ENCODE measurements around the gene ITIH4. TPM values are rescaled to one million over a fixed set of nuclear protein-coding genes. Genes with fewer than 3 reads are reported as not detected.

Gene ITIH4
- polyA plus RNA-seq, 1 of the 3 experiments (the other 2 are of a cell fraction) = 2.0 TPM

DNA sequence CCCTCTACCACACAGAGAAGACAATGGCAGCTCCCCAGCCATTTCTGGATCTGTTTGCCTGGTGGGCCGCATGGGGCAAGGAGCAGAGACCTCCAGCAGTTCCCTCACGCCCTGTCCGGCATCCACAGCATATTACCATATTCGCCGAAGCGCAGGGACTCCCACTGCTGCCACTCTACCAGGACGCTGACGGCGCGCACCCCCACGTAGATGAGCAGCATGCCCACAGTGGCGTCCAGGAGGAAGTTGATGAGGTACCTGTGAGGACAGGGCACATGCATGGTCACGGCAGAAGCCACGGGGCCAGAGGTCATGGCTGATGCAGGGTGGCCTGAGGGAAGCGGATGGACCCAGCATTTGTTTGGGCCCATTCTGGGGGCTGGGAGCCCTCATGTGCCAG, 19.2 kb upstream of the ITIH4 start (continued):
- TF ChIP-seq, protein P1, sequence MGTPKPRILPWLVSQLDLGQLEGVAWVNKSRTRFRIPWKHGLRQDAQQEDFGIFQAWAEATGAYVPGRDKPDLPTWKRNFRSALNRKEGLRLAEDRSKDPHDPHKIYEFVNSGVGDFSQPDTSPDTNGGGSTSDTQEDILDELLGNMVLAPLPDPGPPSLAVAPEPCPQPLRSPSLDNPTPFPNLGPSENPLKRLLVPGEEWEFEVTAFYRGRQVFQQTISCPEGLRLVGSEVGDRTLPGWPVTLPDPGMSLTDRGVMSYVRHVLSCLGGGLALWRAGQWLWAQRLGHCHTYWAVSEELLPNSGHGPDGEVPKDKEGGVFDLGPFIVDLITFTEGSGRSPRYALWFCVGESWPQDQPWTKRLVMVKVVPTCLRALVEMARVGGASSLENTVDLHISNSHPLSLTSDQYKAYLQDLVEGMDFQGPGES (IDR thresholded peaks at IDR 0.05; ENCODE audit: low read depth, low read length) = no peak
- no peak for TF ChIP-seq SMC3 (IDR thresholded peaks at IDR 0.05; ENCODE audit: low read depth, low read length)

DNA sequence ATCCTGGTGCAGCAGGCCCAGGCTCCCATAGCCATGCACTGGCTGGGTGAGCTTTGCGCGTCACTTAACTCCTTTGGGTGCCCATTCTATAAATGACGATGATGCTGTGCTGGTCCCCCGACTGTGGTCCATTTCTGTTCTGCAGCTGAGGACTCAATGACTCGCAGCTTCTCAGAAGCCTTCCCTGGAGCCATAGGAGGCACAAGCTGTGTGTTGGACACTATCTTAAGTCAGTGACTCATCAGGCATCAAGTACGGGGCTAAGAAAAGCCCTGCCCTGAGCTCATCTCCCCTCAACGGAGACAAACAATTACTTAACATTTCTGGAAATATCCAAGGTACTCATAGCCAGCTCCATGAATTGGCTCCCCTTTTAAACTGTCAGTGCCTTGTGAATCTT, 18.1 kb upstream of the ITIH4 start:
- Histone ChIP-seq H3K4me3 (ENCODE audit: low read depth in 2 of 2, low read length in 1 of 2) (no peak overlapping the region), H3F3A (replicated peaks; ENCODE audit: insufficient read depth) (no peaks in the 10 kb centered on the region), H3K4me1 (ENCODE audit: control insufficient read depth in 1 of 2, insufficient read depth in 2 of 2, low read depth in 1 of 2, low read length in 1 of 2) (peaks cover 0 to 3% of the 10 kb centered on the region in 2 experiments; a peak in 1 of 4 replicates), H2AFZ (ENCODE audit: low read depth) (no peak overlapping the region), H3K79me2 (ENCODE audit: insufficient read depth) (no peaks in the 10 kb centered on the region), H3K9me2 (no peaks in the 10 kb centered on the region), H3K4me2 (no peak overlapping the region), H3K9ac (no peak overlapping the region), H4K20me1 (ENCODE audit: insufficient read depth) (peaks cover 3% of the 10 kb centered on the region; the same call in 1 of the 2 replicates), H3K27ac (ENCODE audit: low read depth in 2 of 2, low read length in 1 of 2) (0 out of 4 replicates have a peak overlapping the region, but pooled peaks of 1 of the 2 experiments have one; percentile 6), H3K9me3 (no peaks in the 10 kb centered on the region), H3K27me3 (ENCODE audit: insufficient read depth) (no peaks in the 10 kb centered on the region), H3K36me3 (replicated peaks in 1 of 2; ENCODE audit: control insufficient read depth in 1 of 2, insufficient read depth in 2 of 2, low read length in 1 of 2) (peaks cover 0 to 29% of the 10 kb centered on the region in 2 experiments)
- no peak for DNase-seq
- ChIA-PET CTCF (interaction anchor here (1.2 to 9.8 kb wide), 3 partner anchors 12 to 225 kb away, joined by 3 to 73 read pairs (median 3); no protein-coding TSS in a partner anchor), POLR2A (no interaction called here)
- 40% methylated on average over 4 of the region's 7 CpGs for WGBS (ENCODE audit: low lambda C conversion rate)
- no peak for TF ChIP-seq GATA2 (CRISPR knock-in tag; IDR thresholded peaks at IDR 0.05)
- TF ChIP-seq TCF12 (IDR thresholded peaks at IDR 0.05) = no peak
- peak; percentile 63 for TF ChIP-seq FOSL2 (IDR thresholded peaks at IDR 0.05; ENCODE audit: borderline replicate concordance, low read depth)
- TF ChIP-seq RCOR1 (IDR thresholded peaks at IDR 0.05; ENCODE audit: low read length) = no peak
- peak; percentile 39; the same call in 1 of the 2 replicates for TF ChIP-seq JUND (IDR thresholded peaks at IDR 0.05)
- TF ChIP-seq ELF1 (IDR thresholded peaks at IDR 0.05) = no peak
- TF ChIP-seq, protein P1 (IDR thresholded peaks at IDR 0.05; ENCODE audit: low read depth, low read length) = no peak
- TF ChIP-seq TEAD4 (IDR thresholded peaks at IDR 0.05; ENCODE audit: borderline replicate concordance, insufficient read depth) = no peak
- no peak for TF ChIP-seq EP300 (IDR thresholded peaks at IDR 0.05; ENCODE audit: borderline replicate concordance in 1 of 2, low read depth in 1 of 2, low read length in 1 of 2)

DNA sequence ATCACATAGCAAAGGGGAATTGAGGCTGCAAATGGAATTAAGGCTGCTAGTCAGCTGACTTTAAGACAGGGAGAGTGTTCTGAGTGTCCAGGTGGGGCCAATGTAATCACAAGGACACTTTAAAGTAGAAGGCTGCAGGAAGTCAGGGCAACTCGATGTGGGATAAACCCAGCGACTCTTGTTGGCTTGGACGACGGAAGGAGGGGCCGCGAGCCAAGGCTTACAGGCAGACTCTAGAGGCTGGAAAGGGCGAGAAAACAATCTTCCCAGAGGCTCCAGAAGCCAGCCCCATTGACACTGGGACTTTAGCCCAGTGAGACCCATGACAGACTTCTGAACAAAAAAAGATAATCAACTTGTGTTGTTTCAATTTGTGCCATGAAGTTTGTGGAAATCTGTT, 17.3 kb upstream of the ITIH4 start:
- 95% methylated on average over 7 of the region's 7 CpGs for WGBS (ENCODE audit: low lambda C conversion rate)
- CTCF ChIA-PET = interaction anchor here (1.8 to 9.8 kb wide), 2 partner anchors 13 to 226 kb away, joined by 5 to 73 read pairs; partner anchors contain the start of gene MUSTN1
- no peak overlapping the region for H3K9ac ChIP-seq
- H3K4me3 ChIP-seq (ENCODE audit: low read depth in 2 of 2, low read length in 1 of 2) = no peak overlapping the region
- DNase-seq = no peak
- H3K4me1 ChIP-seq (ENCODE audit: control insufficient read depth in 1 of 2, insufficient read depth in 2 of 2, low read depth in 1 of 2, low read length in 1 of 2) = peaks cover 0 to 3% of the 10 kb centered on the region in 2 experiments; a peak in 1 of 4 replicates
- H3K27ac ChIP-seq (ENCODE audit: low read depth in 2 of 2, low read length in 1 of 2) = no peak overlapping the region
- H3K9me2 ChIP-seq = no peaks in the 10 kb centered on the region
- H3K4me2 ChIP-seq = no peak overlapping the region
- H3K36me3 ChIP-seq (replicated peaks in 1 of 2; ENCODE audit: control insufficient read depth in 1 of 2, insufficient read depth in 2 of 2, low read length in 1 of 2) = peaks cover 0 to 34% of the 10 kb centered on the region in 2 experiments
- H3K27me3 ChIP-seq (ENCODE audit: insufficient read depth) = no peaks in the 10 kb centered on the region
- POLR2A ChIA-PET = no interaction called here
- no peaks in the 10 kb centered on the region for H3K79me2 ChIP-seq (ENCODE audit: insufficient read depth)
- H3K9me3 ChIP-seq = no peaks in the 10 kb centered on the region
- no peak overlapping the region for H2AFZ ChIP-seq (ENCODE audit: low read depth)
- no peaks in the 10 kb centered on the region for H3F3A ChIP-seq (replicated peaks; ENCODE audit: insufficient read depth)
- peaks cover 3% of the 10 kb centered on the region; the same call in 1 of the 2 replicates for H4K20me1 ChIP-seq (ENCODE audit: insufficient read depth)
- TF ChIP-seq, protein P2, sequence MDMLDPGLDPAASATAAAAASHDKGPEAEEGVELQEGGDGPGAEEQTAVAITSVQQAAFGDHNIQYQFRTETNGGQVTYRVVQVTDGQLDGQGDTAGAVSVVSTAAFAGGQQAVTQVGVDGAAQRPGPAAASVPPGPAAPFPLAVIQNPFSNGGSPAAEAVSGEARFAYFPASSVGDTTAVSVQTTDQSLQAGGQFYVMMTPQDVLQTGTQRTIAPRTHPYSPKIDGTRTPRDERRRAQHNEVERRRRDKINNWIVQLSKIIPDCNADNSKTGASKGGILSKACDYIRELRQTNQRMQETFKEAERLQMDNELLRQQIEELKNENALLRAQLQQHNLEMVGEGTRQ (IDR thresholded peaks at IDR 0.05; ENCODE audit: borderline replicate concordance, low read depth, low read length) = no peak
- no peak for TF ChIP-seq TAF1 (IDR thresholded peaks at IDR 0.05; ENCODE audit: borderline replicate concordance, low read depth, low read length)
- TF ChIP-seq FOXM1 (IDR thresholded peaks at IDR 0.05; ENCODE audit: low read depth) = no peak
- TF ChIP-seq, protein P3, sequence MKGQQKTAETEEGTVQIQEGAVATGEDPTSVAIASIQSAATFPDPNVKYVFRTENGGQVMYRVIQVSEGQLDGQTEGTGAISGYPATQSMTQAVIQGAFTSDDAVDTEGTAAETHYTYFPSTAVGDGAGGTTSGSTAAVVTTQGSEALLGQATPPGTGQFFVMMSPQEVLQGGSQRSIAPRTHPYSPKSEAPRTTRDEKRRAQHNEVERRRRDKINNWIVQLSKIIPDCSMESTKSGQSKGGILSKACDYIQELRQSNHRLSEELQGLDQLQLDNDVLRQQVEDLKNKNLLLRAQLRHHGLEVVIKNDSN (IDR thresholded peaks at IDR 0.05; ENCODE audit: borderline replicate concordance, low read depth) = no peak
- no peak for TF ChIP-seq RCOR1 (IDR thresholded peaks at IDR 0.05; ENCODE audit: low read length)
- TF ChIP-seq YY1 (IDR thresholded peaks at IDR 0.05; ENCODE audit: low read depth) = no peak
- TF ChIP-seq RFX5 (IDR thresholded peaks at IDR 0.05; ENCODE audit: low read length) = no peak
- TF ChIP-seq TCF12 (IDR thresholded peaks at IDR 0.05) = no peak
- TF ChIP-seq, protein P4, sequence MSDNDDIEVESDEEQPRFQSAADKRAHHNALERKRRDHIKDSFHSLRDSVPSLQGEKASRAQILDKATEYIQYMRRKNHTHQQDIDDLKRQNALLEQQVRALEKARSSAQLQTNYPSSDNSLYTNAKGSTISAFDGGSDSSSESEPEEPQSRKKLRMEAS (IDR thresholded peaks at IDR 0.05; ENCODE audit: low read depth) = no peak
- TF ChIP-seq, protein P5, sequence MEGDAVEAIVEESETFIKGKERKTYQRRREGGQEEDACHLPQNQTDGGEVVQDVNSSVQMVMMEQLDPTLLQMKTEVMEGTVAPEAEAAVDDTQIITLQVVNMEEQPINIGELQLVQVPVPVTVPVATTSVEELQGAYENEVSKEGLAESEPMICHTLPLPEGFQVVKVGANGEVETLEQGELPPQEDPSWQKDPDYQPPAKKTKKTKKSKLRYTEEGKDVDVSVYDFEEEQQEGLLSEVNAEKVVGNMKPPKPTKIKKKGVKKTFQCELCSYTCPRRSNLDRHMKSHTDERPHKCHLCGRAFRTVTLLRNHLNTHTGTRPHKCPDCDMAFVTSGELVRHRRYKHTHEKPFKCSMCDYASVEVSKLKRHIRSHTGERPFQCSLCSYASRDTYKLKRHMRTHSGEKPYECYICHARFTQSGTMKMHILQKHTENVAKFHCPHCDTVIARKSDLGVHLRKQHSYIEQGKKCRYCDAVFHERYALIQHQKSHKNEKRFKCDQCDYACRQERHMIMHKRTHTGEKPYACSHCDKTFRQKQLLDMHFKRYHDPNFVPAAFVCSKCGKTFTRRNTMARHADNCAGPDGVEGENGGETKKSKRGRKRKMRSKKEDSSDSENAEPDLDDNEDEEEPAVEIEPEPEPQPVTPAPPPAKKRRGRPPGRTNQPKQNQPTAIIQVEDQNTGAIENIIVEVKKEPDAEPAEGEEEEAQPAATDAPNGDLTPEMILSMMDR (IDR thresholded peaks at IDR 0.05) = no peak

Data from SK-N-SH (cell line).